H9 (cell line): ENCODE results near the gene EXOC8. TPM values are rescaled to one million over a fixed set of nuclear protein-coding genes. Genes with fewer than 3 reads are reported as not detected.

Experiments
- DNase-seq: peaks from one replicate; pipeline ENCODE4 v3.0.0-alpha.2; 2017
- H2AFZ ChIP-seq: one replicate; pipeline ENCODE4 v1.6.1; 2013; ENCODE audit warnings: mild to moderate bottlenecking, low read length, control low read depth, moderate library complexity
- H2AK5ac ChIP-seq: 2 replicates; pipeline ENCODE4 v1.6.1; 2013; ENCODE audit warnings: low read length, control low read depth, mixed read lengths; ENCODE audit not compliant: insufficient read length
- H2BK120ac ChIP-seq: one replicate; pipeline ENCODE4 v1.6.1; 2013; ENCODE audit warnings: low read depth, mild to moderate bottlenecking, low read length, control low read depth, inconsistent platforms; ENCODE audit not compliant: poor library complexity, severe bottlenecking
- H2BK12ac ChIP-seq: 2 replicates; pipeline ENCODE4 v1.6.1; 2013; ENCODE audit warnings: low read length, control low read depth, mixed read lengths, low read depth; ENCODE audit not compliant: insufficient read length
- H2BK15ac ChIP-seq: 2 replicates; pipeline ENCODE4 v1.6.1; 2013; ENCODE audit warnings: low read depth, low read length, control low read depth
- H2BK20ac ChIP-seq: one replicate; pipeline ENCODE4 v1.6.1; 2013; ENCODE audit warnings: low read depth, mild to moderate bottlenecking, low read length, control low read depth, inconsistent platforms; ENCODE audit not compliant: poor library complexity, severe bottlenecking
- H2BK5ac ChIP-seq: 2 replicates; pipeline ENCODE4 v1.6.1; 2013; ENCODE audit warnings: low read length, control low read depth, mixed read lengths; ENCODE audit not compliant: insufficient read length
- H3K14ac ChIP-seq: 2 replicates; pipeline ENCODE4 v1.6.1; 2013; ENCODE audit warnings: low read length, control low read depth; ENCODE audit not compliant: insufficient read depth
- H3K18ac ChIP-seq: 2 replicates; pipeline ENCODE4 v1.6.1; 2013; ENCODE audit warnings: low read depth, mild to moderate bottlenecking, mixed read lengths, low read length, control low read depth; ENCODE audit not compliant: insufficient read length
- H3K23ac ChIP-seq: 2 replicates; pipeline ENCODE4 v1.6.1; 2013; ENCODE audit warnings: low read length, control low read depth, mixed read lengths, low read depth; ENCODE audit not compliant: insufficient read length
- H3K23me2 ChIP-seq: 2 replicates; pipeline ENCODE4 v1.6.1; 2013; ENCODE audit warnings: low read depth, mild to moderate bottlenecking, mixed read lengths, low read length, control low read depth; ENCODE audit not compliant: insufficient read length, poor library complexity, severe bottlenecking
- H3K27ac ChIP-seq: 2 replicates; pipeline ENCODE4 v1.5.1; 2013; ENCODE audit warnings: low read length, control low read depth, mixed read lengths, low read depth; ENCODE audit not compliant: insufficient read length
- H3K27me3 ChIP-seq: 2 replicates; pipeline ENCODE4 v1.6.1; 2013; ENCODE audit warnings: low read length, control low read depth, inconsistent platforms; ENCODE audit not compliant: insufficient read depth
- H3K4ac ChIP-seq: 2 replicates; pipeline ENCODE4 v1.6.1; 2013; ENCODE audit warnings: low read depth, mild to moderate bottlenecking, control low read depth, inconsistent platforms, low read length, moderate library complexity
- H3K4me1 ChIP-seq: 2 replicates; pipeline ENCODE4 v1.6.1; 2013; ENCODE audit warnings: low read length, control low read depth, inconsistent platforms; ENCODE audit not compliant: insufficient read depth
- H3K4me2 ChIP-seq: 2 replicates; pipeline ENCODE4 v1.6.1; 2013; ENCODE audit warnings: low read length, control low read depth, mixed read lengths; ENCODE audit not compliant: insufficient read length, insufficient read depth
- H3K56ac ChIP-seq: 2 replicates; pipeline ENCODE4 v1.6.1; 2013; ENCODE audit warnings: low read depth, mild to moderate bottlenecking, mixed read lengths, low read length, control low read depth; ENCODE audit not compliant: insufficient read length
- H3K79me1 ChIP-seq: 2 replicates; pipeline ENCODE4 v1.6.1; 2013; ENCODE audit warnings: low read depth, mild to moderate bottlenecking, moderate library complexity, low read length, control low read depth, inconsistent platforms; ENCODE audit not compliant: insufficient read depth, poor library complexity, severe bottlenecking
- H3K79me2 ChIP-seq: 2 replicates; pipeline ENCODE4 v1.6.1; 2013; ENCODE audit warnings: low read length, control low read depth, inconsistent platforms; ENCODE audit not compliant: insufficient read depth
- H3K9ac ChIP-seq: 2 replicates; pipeline ENCODE4 v1.6.1; 2013; ENCODE audit warnings: low read length, control low read depth, mixed read lengths; ENCODE audit not compliant: insufficient read length; ENCODE audit errors: extremely low read depth
- H3K9me3 ChIP-seq: one replicate; pipeline ENCODE4 v1.6.1; 2013; ENCODE audit warnings: low read depth, low read length, inconsistent platforms; ENCODE audit not compliant: control insufficient read depth
- H3T11ph ChIP-seq: one replicate; pipeline ENCODE4 v1.6.1; 2013; ENCODE audit warnings: mild to moderate bottlenecking, low read length, control low read depth, inconsistent platforms
- H4K20me1 ChIP-seq: one replicate; pipeline ENCODE4 v1.6.1; 2013; ENCODE audit not compliant: control insufficient read depth, insufficient read length, insufficient read depth
- H4K5ac ChIP-seq: 2 replicates; pipeline ENCODE4 v1.6.1; 2013; ENCODE audit warnings: low read depth, mild to moderate bottlenecking, mixed read lengths, low read length, control low read depth; ENCODE audit not compliant: insufficient read length
- H4K8ac ChIP-seq: replicated peaks from 2 replicates; pipeline ENCODE4 v1.6.1; 2013; ENCODE audit warnings: low read length, control low read depth, mixed read lengths, low read depth; ENCODE audit not compliant: insufficient read length
- H4K91ac ChIP-seq: 2 replicates; pipeline ENCODE4 v1.6.1; 2013; ENCODE audit warnings: low read depth, mild to moderate bottlenecking, moderate library complexity, mixed read lengths, low read length, control low read depth; ENCODE audit not compliant: insufficient read length
- H3K27ac Mint-ChIP-seq, 3 experiments: 2 replicates in 2 of 3; 3 replicates in 1 of 3; pipeline ENCODE4 v1.8.0; 2020 to 2021; ENCODE audit warnings: mixed read lengths in 3 of 3, mild to moderate bottlenecking in 1 of 3, moderate library complexity in 1 of 3
- H3K27me3 Mint-ChIP-seq: 2 replicates; pipeline ENCODE4 v1.8.0; 2021; ENCODE audit warnings: low read depth, mild to moderate bottlenecking, moderate library complexity, mixed read lengths
- H3K36me3 Mint-ChIP-seq, 3 experiments: 2 replicates in 2 of 3; 3 replicates in 1 of 3; pipeline ENCODE4 v1.8.0; 2020 to 2021; ENCODE audit warnings: low read depth in 3 of 3, mixed read lengths in 3 of 3; ENCODE audit not compliant: insufficient read depth in 1 of 3
- H3K4me1 Mint-ChIP-seq, 2 experiments: 2 replicates each; pipeline ENCODE4 v1.8.0; 2020; ENCODE audit warnings: mixed read lengths in 2 of 2
- H3K4me3 Mint-ChIP-seq, 2 experiments: 2 replicates in 1 of 2; 3 replicates in 1 of 2; pipeline ENCODE4 v1.8.0; 2020 to 2021; ENCODE audit warnings: mild to moderate bottlenecking in 2 of 2, mixed read lengths in 2 of 2, moderate library complexity in 1 of 2
- H3K9me3 Mint-ChIP-seq, 2 experiments: 2 replicates in 1 of 2; 3 replicates in 1 of 2; pipeline ENCODE4 v1.8.0; 2020; ENCODE audit warnings: mild to moderate bottlenecking in 2 of 2, mixed read lengths in 2 of 2, moderate library complexity in 1 of 2
- WGBS: extraction: QIAGEN DNeasy Blood & Tissue Kit; methylation state at CpG from one replicate; pipeline ENCODE4 v1.1.7; 2013; ENCODE audit warnings: missing lambda C conversion rate, low lambda C conversion rate, mixed read lengths; ENCODE audit not compliant: insufficient read length; ENCODE audit errors: extremely low coverage; 5-methylcytosine and 5-hydroxymethylcytosine counted together
- total RNA-seq: library from RNA; stranded (reverse); gene quantifications from 2 replicates; pipeline ENCODE4 v1.2.1, GENCODE V29; 2021
- TF ChIP-seq, protein P1 (sequence below): fragments of 200-600 bp; sonication (generic); conservative IDR thresholded peaks from 3 replicates; pipeline ENCODE4 v1.8.0; 2021; ENCODE audit warnings: antibody characterized with exemption, mild to moderate bottlenecking

The EXOC8 gene
- total RNA-seq, 1 experiment from 2014 or later, result 10.8 TPM

DNA sequence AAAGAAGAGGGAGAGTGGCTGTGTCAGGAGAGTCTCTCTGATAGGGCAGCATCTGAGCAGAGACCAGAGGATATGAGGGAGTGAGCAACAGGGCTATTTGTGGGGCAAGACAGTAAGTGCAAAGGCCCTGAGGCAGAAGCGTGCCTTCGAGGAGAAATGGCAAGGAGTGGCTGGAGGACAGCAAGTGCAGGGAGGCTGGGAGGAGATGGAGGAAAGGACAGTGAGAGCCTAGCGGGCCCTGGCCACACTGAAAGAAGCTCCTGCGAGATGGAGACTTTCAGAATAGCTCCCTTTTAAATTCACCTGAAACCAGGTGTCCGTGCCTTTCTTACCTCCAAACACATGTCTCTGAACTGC lies 25.2 kb downstream of the EXOC8 start:
- Histone ChIP-seq H2BK12ac (no peak overlapping the region), H3K79me2 (no peaks in the 10 kb centered on the region), H3K23ac (no peak overlapping the region), H2BK120ac (no peak overlapping the region), H3K18ac (no peak overlapping the region), H3K27ac (no peak overlapping the region), H4K91ac (no peak overlapping the region), H2AK5ac (no peak overlapping the region), H2BK15ac (no peak overlapping the region), H3K23me2 (no peaks in the 10 kb centered on the region), H2BK20ac (no peak overlapping the region), H4K5ac (no peak overlapping the region), H3K27me3 (no peaks in the 10 kb centered on the region), H3T11ph (no peak overlapping the region), H3K4ac (no peak overlapping the region), H3K9me3 (no peaks in the 10 kb centered on the region), H4K20me1 (no peaks in the 10 kb centered on the region), H3K4me2 (no peak overlapping the region), H3K9ac (no peak overlapping the region), H2BK5ac (no peak overlapping the region), H3K56ac (no peak overlapping the region), H3K79me1 (no peaks in the 10 kb centered on the region), H2AFZ (no peak overlapping the region), H3K4me1 (no peaks in the 10 kb centered on the region), H4K8ac (no peak overlapping the region), H3K14ac (no peak overlapping the region)
- peaks cover 24% of the 10 kb centered on the region for H3K27me3 Mint-ChIP-seq
- no CpG with 5 or more reads among the region's 5 CpGs for WGBS
- no peak overlapping the region for H3K27ac Mint-ChIP-seq
- no peaks in the 10 kb centered on the region for H3K9me3 Mint-ChIP-seq
- H3K4me1 Mint-ChIP-seq, result no peaks in the 10 kb centered on the region
- no peak overlapping the region for H3K4me3 Mint-ChIP-seq
- DNase-seq, result no peak
- H3K36me3 Mint-ChIP-seq, result no peaks in the 10 kb centered on the region; a peak in 1 of 7 replicates
- TF ChIP-seq, protein P1, sequence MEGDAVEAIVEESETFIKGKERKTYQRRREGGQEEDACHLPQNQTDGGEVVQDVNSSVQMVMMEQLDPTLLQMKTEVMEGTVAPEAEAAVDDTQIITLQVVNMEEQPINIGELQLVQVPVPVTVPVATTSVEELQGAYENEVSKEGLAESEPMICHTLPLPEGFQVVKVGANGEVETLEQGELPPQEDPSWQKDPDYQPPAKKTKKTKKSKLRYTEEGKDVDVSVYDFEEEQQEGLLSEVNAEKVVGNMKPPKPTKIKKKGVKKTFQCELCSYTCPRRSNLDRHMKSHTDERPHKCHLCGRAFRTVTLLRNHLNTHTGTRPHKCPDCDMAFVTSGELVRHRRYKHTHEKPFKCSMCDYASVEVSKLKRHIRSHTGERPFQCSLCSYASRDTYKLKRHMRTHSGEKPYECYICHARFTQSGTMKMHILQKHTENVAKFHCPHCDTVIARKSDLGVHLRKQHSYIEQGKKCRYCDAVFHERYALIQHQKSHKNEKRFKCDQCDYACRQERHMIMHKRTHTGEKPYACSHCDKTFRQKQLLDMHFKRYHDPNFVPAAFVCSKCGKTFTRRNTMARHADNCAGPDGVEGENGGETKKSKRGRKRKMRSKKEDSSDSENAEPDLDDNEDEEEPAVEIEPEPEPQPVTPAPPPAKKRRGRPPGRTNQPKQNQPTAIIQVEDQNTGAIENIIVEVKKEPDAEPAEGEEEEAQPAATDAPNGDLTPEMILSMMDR, result no peak
